ENCODE data around the gene GBP7. TPM values are rescaled to one million over a fixed set of nuclear protein-coding genes. Genes with fewer than 3 reads are reported as not detected.

Gene GBP7
- total RNA-seq, 1 donor from 2014 or later: not detected

GRCh38 chr1:89206373-89206772 is 30.6 kb upstream of the GBP7 start:
- Mint-ChIP-seq H3K4me1 (ENCODE audit: low read depth) (no peaks in the 10 kb centered on the region), H3K9me3 (ENCODE audit: low read depth) (peaks cover 26% of the 10 kb centered on the region), H3K4me3 (ENCODE audit: low read depth) (no peak overlapping the region), H3K36me3 (ENCODE audit: insufficient read depth) (peaks cover 4% of the 10 kb centered on the region), H3K27me3 (no peaks in the 10 kb centered on the region), H3K27ac (no peak overlapping the region)
- no peak for DNase-seq (ENCODE audit: low spot score, unreplicated experiment)
- no peak for TF ChIP-seq CTCF (IDR thresholded peaks at IDR 0.05; ENCODE audit: unreplicated experiment)

- Mint-ChIP-seq H3K27ac (no peak overlapping the region), H3K4me1 (ENCODE audit: low read depth) (peaks cover 16% of the 10 kb centered on the region), H3K27me3 (peaks cover 7% of the 10 kb centered on the region), H3K36me3 (ENCODE audit: insufficient read depth) (peaks cover 4% of the 10 kb centered on the region), H3K9me3 (ENCODE audit: low read depth) (peaks cover 12% of the 10 kb centered on the region), H3K4me3 (ENCODE audit: low read depth) (no peak overlapping the region)
- no peak for TF ChIP-seq CTCF (IDR thresholded peaks at IDR 0.05; ENCODE audit: unreplicated experiment)
- no peak for DNase-seq (ENCODE audit: low spot score, unreplicated experiment)
Observed at GRCh38 chr1:89203166-89203565, 27.4 kb upstream of the GBP7 start.

GRCh38 chr1:89201106-89201794 is 25.4 kb upstream of the GBP7 start:
- no peak for DNase-seq (ENCODE audit: low spot score, unreplicated experiment)
- TF ChIP-seq CTCF (IDR thresholded peaks at IDR 0.05; ENCODE audit: unreplicated experiment): no peak
- H3K36me3 Mint-ChIP-seq (ENCODE audit: insufficient read depth): peaks cover 2% of the 10 kb centered on the region
- H3K27ac Mint-ChIP-seq: no peak overlapping the region
- peaks cover 22% of the 10 kb centered on the region for H3K4me1 Mint-ChIP-seq (ENCODE audit: low read depth)
- H3K27me3 Mint-ChIP-seq: peaks cover 12% of the 10 kb centered on the region
- no peak overlapping the region for H3K4me3 Mint-ChIP-seq (ENCODE audit: low read depth)
- H3K9me3 Mint-ChIP-seq (ENCODE audit: low read depth): peaks cover 6% of the 10 kb centered on the region

- DNase-seq (ENCODE audit: low spot score, unreplicated experiment): no peak
- Mint-ChIP-seq H3K4me1 (ENCODE audit: low read depth) (peaks cover 22% of the 10 kb centered on the region), H3K27ac (no peak overlapping the region), H3K9me3 (ENCODE audit: low read depth) (peaks cover 6% of the 10 kb centered on the region), H3K4me3 (ENCODE audit: low read depth) (no peak overlapping the region), H3K36me3 (ENCODE audit: insufficient read depth) (peaks cover 2% of the 10 kb centered on the region), H3K27me3 (peaks cover 12% of the 10 kb centered on the region)
- TF ChIP-seq CTCF (IDR thresholded peaks at IDR 0.05; ENCODE audit: unreplicated experiment): no peak
Observed at GRCh38 chr1:89200663-89201062, 24.9 kb upstream of the GBP7 start.

- no peak overlapping the region for H3K4me3 Mint-ChIP-seq (ENCODE audit: low read depth)
- peaks cover 12% of the 10 kb centered on the region for H3K27me3 Mint-ChIP-seq
- peaks cover 22% of the 10 kb centered on the region for H3K4me1 Mint-ChIP-seq (ENCODE audit: low read depth)
- peaks cover 2% of the 10 kb centered on the region for H3K36me3 Mint-ChIP-seq (ENCODE audit: insufficient read depth)
- no peak overlapping the region for H3K27ac Mint-ChIP-seq
- peaks cover 6% of the 10 kb centered on the region for H3K9me3 Mint-ChIP-seq (ENCODE audit: low read depth)
- no peak for TF ChIP-seq CTCF (IDR thresholded peaks at IDR 0.05; ENCODE audit: unreplicated experiment)
- no peak for DNase-seq (ENCODE audit: low spot score, unreplicated experiment)
Observed at GRCh38 chr1:89199525-89200031, 23.8 kb upstream of the GBP7 start.

Measured in progenitor cell of endocrine pancreas (in vitro differentiated cells).